ENCODE data around the gene UNC13A. TPM values are rescaled to one million over a fixed set of nuclear protein-coding genes. Genes with fewer than 3 reads are reported as not detected.

Gene UNC13A
- total and polyA plus RNA-seq, 2 of the 13 experiments (the other 11 are each of a cell fraction or from before 2014, with no cell fraction given): 0.11 to 0.45 TPM

- CTCF ChIA-PET (ENCODE audit: low intra/inter-chr PET ratio, low total read pairs): no interaction called here
- in situ Hi-C loops (cut with HindIII; ENCODE audit: extremely low pct_ligation_motif_present, low pct_unique_long_range_greater_than_20kb) (no loop called here), intact Hi-C loops (cut with micrococcal nuclease; ENCODE audit: unreplicated experiment) (no loop called here)
- Histone ChIP-seq H3K27ac (ENCODE audit: extremely low read length, insufficient read depth, low read length) (no peak overlapping the region), H3K4me1 (ENCODE audit: insufficient read depth, low read length) (no peaks in the 10 kb centered on the region), H3K36me3 (replicated peaks in 1 of 2; ENCODE audit: control insufficient read depth in 1 of 2, insufficient read depth in 2 of 2, low read length in 2 of 2) (peaks cover 14 to 32% of the 10 kb centered on the region in 2 experiments; a peak in 4 of 5 replicates), H3K9me3 (ENCODE audit: low read length) (no peaks in the 10 kb centered on the region), H3K4me3 (replicated peaks in 1 of 3; ENCODE audit: insufficient read depth in 1 of 3, low read depth in 2 of 3, low read length in 3 of 3) (no peak overlapping the region), H3K9ac (ENCODE audit: insufficient read depth, low read depth, low read length) (no peak overlapping the region), H4K20me1 (ENCODE audit: insufficient read depth, low read length) (peaks cover 3% of the 10 kb centered on the region), H2AFZ (ENCODE audit: low read length) (no peak overlapping the region), H3K79me2 (ENCODE audit: insufficient read depth, low read length) (no peaks in the 10 kb centered on the region), H3K4me2 (ENCODE audit: low read depth, low read length) (no peak overlapping the region), H3K27me3 (ENCODE audit: control insufficient read depth in 1 of 2, insufficient read depth in 2 of 2, low read length in 2 of 2) (no peaks in the 10 kb centered on the region)
- BruUV-seq (replicated peaks): no TSS peak
- 96% methylated on average over 8 of the region's 16 CpGs for whole genome bisulfite sequencing (ENCODE audit: low lambda C conversion rate)
- FAIRE-seq (no peak), ATAC-seq (no peak), DNase-seq (ENCODE audit: low spot score) (no peak)
- POLR2A ChIA-PET: no interaction called here
- no peak for TF ChIP-seq ARHGAP35 (CRISPR knock-in tag; IDR thresholded peaks at IDR 0.05; ENCODE audit: borderline replicate concordance)
- TF ChIP-seq ZNF773 (CRISPR knock-in tag; IDR thresholded peaks at IDR 0.05; ENCODE audit: borderline replicate concordance): no peak
- no peak for TF ChIP-seq ZNF605 (CRISPR knock-in tag; IDR thresholded peaks at IDR 0.05)
- no peak for TF ChIP-seq FOXK1 (CRISPR knock-in tag; IDR thresholded peaks at IDR 0.05; ENCODE audit: borderline replicate concordance, low read depth)
- TF ChIP-seq ZNF883 (CRISPR knock-in tag; IDR thresholded peaks at IDR 0.05; ENCODE audit: not compliant biosample characterization): no peak
- TF ChIP-seq ZNF430 (CRISPR knock-in tag; IDR thresholded peaks at IDR 0.05): no peak
- TF ChIP-seq AHDC1 (CRISPR knock-in tag; IDR thresholded peaks at IDR 0.05; ENCODE audit: borderline replicate concordance): no peak
- TF ChIP-seq KLF9 (CRISPR knock-in tag; IDR thresholded peaks at IDR 0.05; ENCODE audit: low read depth): no peak
- no peak for TF ChIP-seq E2F5 (CRISPR knock-in tag; conservative IDR thresholded peaks at IDR 0.05)
- TF ChIP-seq KAT7 (CRISPR knock-in tag; IDR thresholded peaks at IDR 0.05; ENCODE audit: borderline replicate concordance): no peak
- no peak for TF ChIP-seq ZNF674 (CRISPR knock-in tag; IDR thresholded peaks at IDR 0.05; ENCODE audit: low read depth)
- TF ChIP-seq GABPA (IDR thresholded peaks at IDR 0.05; ENCODE audit: low read depth, low read length): no peak
- no peak for TF ChIP-seq GABPA (CRISPR knock-in tag; IDR thresholded peaks at IDR 0.05; ENCODE audit: low read depth)
- TF ChIP-seq ZNF543 (CRISPR knock-in tag; IDR thresholded peaks at IDR 0.05): no peak
- TF ChIP-seq SKIL (CRISPR knock-in tag; IDR thresholded peaks at IDR 0.05; ENCODE audit: borderline replicate concordance): no peak
These were observed 46.0 kb upstream of the UNC13A start for GRCh38 chr19:17734146-17734545.

Data from HepG2 (cell line).